GM21360 (cell line): ENCODE measurements around the gene HYAL2.

ENCODE experiments used
- ATAC-seq: cut with Tn5 transposase; IDR thresholded peaks from one replicate; pipeline ENCODE4 v1.9.1; 2021; ENCODE audit warnings: mild to moderate bottlenecking, moderate library complexity; ENCODE audit not compliant: unreplicated experiment

Gene HYAL2, protein sequence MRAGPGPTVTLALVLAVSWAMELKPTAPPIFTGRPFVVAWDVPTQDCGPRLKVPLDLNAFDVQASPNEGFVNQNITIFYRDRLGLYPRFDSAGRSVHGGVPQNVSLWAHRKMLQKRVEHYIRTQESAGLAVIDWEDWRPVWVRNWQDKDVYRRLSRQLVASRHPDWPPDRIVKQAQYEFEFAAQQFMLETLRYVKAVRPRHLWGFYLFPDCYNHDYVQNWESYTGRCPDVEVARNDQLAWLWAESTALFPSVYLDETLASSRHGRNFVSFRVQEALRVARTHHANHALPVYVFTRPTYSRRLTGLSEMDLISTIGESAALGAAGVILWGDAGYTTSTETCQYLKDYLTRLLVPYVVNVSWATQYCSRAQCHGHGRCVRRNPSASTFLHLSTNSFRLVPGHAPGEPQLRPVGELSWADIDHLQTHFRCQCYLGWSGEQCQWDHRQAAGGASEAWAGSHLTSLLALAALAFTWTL

GRCh38 chr3:50322386-50323091 is at the start of gene HYAL2:
HYAL2 (minus strand) TSS chr3:50322745; CDS start chr3:50320489, 2,256 bp downstream.
- no peak for ATAC-seq

- no peak for ATAC-seq
Measured at GRCh38 chr3:50371133-50371685, 48.7 kb upstream of the HYAL2 start.

GRCh38 chr3:50370594-50370993 is 48.0 kb upstream of the HYAL2 start:
- no peak for ATAC-seq

DNA sequence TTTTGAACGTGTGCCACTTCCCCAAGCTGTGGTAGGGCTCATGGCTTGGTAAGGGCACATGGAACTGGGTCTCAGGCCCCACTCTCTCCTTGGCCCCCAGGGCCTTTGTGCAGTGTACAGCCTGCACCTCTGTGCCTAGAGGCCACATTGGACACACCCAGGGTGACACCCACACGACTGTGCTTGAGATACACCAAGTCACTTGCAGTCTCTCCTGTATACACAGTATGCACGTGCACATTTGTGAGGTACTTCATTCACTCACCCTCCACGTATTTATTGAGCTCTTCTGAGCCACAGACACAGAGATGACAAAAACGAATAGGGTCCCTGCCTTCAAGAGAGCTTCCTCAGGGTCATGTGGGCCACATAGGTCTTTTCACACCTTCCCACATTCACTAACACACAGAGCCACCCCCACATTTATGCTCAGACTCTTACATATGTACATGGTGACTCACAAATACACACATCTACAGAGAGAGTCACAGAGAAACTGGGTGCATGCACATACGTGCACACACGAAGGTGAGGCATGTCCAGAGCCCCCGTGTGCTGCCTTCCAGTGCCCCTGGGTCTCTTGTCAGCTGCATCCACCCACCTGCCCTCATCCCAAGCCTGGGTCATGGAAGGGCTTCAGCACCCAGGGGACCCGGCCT is 46.6 kb upstream of the HYAL2 start:
- ATAC-seq: no peak

DNA sequence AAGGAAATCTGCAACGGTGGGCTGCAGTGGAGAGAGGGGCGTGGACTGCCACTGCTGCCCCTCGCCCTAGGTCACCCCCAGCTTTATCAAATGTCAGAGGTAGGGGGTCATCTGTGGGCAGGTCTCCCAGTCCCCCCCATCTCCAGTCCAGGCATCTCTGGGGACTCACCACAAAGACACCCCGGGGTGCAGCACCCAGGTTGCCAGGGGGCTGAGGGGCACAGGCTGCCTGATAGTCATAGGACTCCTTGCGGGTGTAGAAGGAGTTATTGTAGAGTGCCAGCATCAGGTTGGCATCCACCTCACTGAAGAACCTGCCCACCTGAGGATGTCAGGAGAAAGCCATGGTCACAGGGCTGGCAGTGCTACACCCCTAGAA is 43.3 kb upstream of the HYAL2 start:
- no peak for ATAC-seq

DNA sequence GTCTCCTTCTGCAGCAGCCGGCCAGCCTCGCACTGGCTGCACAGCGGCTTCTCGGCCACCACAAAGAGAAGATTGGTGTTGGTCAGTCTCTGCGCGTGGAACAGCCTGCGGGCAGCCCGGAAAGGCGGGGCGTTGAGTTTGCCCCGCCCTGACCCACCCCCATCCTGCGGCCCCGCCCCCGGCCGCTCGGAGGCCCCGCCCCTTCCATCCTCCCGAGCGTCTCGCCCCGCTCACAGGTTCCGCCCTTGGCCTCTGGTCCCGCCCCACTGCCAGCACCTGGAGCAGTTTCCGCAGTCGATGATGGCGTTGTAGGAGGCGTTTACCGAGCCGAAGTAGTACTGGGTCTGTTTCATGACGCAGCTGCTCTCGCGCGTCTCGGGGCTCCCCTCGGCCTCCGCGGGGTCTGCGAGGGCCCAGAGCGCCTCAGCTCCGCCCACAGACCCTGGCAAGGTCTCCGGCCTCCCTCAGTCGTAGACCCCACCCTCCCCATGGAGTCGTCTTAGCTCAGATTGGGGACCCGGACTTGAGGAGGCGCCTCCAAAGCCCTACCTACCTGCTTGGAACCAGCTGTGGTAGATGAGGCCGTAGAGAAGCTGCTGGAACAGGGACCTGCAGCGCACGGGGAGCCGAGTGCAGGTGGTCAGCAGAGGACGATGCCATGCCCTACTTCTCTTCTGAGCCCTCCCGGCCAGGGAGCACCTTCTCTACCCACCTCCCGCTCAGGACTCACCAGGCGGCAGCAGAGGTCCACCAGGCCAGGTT is 42.7 kb upstream of the HYAL2 start:
- ATAC-seq: peak; percentile 80

DNA sequence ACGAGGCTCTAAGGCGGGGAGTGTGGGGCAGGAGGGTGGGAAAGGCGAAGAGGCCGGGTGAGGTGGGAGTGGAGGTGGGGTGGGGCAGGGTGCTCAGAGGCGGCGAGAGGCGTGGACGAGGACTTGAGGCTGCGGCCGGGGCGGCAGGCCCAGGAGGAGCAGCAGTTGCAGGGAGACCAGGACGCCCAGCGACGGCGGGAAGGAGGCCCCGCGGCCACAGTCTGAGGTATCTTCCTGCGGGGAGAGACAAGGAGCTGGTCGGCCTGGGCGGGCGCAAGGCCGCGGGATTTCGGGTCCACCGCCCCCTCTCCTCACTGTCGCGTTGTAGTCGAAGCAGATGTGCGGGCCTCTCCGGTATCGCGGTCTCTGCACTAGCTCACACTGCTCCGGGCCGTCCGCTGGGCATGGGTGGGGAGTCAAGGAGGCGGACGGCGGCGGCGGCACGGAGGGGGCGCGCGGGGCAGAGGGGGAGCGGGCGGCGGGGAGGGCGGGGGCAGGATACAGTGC is 42.1 kb upstream of the HYAL2 start:
- ATAC-seq: peak; percentile 9

GRCh38 chr3:50359760-50360110 is 37.2 kb upstream of the HYAL2 start:
- peak; percentile 12 for ATAC-seq

DNA sequence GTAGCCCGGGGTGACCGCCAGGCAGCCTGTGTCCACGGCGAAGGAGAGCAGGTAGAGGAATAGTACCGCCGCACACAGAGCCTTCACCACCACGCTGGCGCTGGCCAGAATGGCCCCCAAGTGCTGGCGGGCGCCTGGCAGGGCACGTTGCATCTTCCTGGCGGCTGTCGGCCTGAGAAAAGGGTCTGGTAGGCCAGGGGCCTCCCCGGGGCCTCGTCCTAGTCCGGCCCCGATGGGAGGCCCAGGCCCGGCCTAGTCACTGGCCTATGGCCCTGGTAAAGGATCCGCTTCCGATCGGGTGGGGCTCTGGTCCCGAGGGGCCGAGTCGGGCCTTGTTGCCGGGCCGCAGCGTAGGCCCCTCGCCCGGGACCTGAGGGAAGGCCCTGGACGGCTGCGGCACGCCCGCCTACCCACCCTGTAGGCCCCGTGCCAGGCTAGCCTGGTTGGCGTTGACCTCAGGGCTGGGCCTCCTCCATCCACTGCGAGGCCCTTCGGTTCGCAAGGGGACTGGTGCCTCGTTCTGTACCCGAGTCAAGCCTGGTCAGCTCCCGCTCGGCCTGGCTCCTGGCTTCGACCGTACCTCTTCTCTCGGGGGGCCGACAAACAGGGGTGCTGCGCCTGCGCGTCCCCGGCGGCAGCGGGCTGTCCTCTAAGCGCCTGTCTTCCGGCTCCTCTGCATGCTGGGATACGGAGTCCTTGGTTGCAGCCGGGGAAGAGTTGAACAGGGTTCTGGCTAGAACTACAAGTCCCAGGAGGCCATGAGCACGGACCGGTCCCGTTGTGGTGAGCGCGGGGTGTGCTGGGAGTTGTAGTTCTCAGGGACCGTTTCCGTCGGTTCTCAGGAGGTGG is 36.6 kb upstream of the HYAL2 start, which contains the start of gene TMEM115:
Gene TMEM115 (minus strand): TSS at position 611 of the 849 bp plus-strand sequence. CDS start 458 bp downstream, at position 153.
- ATAC-seq: peak; percentile 95

DNA sequence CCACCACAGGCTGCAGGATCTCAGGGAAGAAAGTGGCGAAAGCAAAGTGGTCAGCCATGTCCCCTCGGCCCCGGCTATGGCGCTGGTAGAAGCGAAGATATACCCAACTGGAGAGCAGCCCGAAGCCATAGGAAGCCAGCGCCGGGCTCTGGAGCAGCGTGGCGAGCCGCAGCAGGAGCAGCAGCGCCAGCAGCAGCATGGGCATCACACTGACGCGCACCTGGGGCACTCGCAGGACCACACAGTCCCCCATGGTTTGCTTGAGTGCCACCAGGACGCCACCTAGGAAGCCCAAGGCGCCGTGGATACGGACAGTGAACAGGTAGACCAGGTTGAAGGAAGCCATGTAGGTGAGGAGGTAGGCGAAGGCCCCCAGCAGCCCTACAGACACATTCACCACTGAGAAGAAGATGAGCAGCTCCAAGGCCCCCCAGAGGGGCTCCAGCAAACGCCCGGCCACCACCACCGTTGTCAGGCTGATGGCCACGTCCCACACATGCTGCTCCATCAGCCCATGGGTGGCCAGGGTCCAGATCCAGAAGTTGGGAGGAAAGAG is 35.9 kb upstream of the HYAL2 start:
- ATAC-seq: no peak

GRCh38 chr3:50357481-50357880 is 34.9 kb upstream of the HYAL2 start:
- no peak for ATAC-seq

DNA sequence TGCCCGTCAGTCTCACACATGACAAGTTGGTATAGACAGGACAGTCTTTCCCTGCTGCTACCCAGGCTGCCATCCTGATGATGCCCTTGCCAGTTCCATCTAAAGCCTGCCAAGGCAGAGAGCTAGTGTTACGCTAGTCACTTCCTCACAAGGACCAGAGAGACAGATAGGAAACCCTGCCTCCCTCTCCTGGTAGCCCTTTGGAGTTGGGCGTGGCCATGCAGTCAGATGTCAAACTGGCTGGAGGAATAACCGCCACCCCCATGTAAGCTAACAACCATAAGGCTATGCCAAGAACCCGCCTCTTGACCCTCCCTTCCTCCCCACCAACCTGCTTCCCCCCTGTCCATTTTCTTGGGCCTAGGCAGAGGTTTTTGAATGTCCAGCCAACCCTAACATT is 34.0 kb upstream of the HYAL2 start:
- ATAC-seq: no peak

- ATAC-seq: no peak
Measured at GRCh38 chr3:50355829-50356552, 33.4 kb upstream of the HYAL2 start.

DNA sequence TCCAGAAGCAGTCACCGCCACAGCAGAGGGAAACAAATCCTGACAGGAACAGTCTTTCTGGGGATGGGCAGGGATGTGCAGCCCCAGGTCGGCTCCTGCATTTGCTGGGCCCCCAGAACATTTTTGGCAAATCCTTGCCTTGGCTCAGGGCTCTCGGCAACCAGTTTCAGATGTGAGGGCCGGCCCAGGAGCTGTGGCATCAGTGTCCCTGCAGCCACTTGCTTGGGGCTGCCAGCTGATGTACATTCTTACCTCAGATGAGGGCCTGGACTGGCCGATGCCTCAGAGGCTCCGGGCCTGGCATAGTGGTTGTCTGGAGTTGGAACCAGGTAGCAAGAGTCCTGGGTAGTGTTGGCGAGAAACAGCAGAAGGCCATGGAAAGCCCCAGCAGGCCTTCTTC is 32.3 kb upstream of the HYAL2 start:
- no peak for ATAC-seq

DNA sequence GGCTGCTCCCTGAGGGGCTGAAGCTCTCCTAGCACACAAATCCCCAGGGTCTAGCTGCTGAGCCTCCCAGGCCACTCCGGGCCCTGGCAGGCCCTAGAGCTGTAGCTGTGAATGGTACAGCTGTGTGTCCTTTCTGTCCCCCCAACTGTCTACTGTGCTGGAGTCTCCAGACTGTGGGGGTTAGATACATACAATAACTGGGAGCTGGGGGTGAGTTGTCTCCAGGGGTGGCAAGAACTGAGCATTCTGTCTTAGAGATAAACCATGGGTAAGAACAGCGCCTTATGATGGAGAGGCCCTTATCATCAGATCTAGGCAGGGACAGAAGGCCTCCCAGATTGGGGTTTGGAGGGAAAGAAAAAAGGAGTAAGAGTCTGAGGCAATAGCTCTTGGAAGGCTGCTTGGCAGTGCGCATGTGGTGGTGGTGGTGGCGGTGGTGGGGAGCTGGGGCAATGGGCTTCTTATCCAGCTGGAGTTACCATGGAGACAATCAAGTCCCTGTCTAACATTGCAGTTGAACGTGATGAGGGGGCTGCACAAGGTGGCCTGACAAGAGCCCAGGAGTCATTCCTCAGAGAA is 31.7 kb upstream of the HYAL2 start:
- no peak for ATAC-seq

DNA sequence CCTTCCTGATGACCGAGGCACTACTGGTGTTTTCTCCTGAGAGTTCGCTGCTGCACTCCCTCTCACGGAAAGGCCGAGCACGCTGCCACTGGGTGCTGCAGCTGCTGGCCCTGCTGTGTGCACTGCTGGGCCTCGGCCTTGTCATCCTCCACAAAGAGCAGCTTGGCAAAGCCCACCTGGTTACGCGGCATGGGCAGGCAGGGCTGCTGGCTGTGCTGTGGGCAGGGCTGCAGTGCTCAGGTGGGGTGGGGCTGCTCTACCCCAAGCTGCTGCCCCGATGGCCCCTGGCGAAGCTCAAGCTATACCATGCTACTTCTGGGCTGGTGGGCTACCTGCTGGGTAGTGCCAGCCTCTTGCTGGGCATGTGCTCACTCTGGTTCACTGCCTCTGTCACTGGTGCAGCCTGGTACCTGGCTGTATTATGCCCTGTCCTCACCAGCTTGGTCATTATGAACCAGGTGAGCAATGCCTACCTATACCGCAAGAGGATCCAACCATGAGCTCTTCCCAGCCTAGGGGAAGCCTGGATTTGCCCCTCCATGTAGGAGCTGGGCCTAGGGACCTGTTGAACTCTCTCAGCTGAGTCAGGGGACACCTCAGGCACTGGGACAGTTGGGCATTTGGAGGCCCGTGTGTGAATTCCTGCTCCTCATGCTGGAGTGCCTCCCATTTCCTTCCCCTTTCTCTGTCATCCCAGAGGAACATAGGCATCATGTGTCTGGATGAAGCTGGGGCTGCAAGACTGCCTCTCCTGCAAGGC is 30.9 kb upstream of the HYAL2 start:
- no peak for ATAC-seq

DNA sequence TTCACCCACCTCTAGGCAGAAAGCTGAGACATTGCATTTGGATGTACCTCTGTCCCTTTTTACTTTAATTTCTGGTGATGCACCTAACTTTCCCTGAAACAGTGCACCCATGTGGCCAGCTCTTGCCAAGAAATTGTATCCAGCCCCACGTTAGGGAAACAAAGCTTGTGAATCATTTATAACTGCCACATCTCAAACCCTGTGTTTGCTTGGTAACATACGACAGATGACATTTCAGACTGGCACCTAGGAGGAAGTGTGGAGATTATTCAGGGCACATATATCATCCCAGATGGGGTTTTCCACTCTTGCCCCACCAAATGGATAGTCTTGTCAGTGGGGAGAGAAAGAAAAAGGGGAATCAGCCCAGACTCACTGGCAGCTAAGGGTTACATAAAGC is 30.2 kb upstream of the HYAL2 start:
- no peak for ATAC-seq
